ENCODE data around the gene HDDC2.
A peak's percentile ranks its signal among the peaks of the same experiment; 100 is the strongest.

HDDC2 gene

GRCh38 chr6:125245523-125246264, 56.1 kb downstream of the HDDC2 start:
- no peak overlapping the region for H2BK120ac ChIP-seq (ENCODE audit: low read depth, low read length)
- H3K27me3 ChIP-seq (ENCODE audit: control insufficient read depth in 1 of 2, insufficient read depth in 1 of 2, low read length in 2 of 2), result no peaks in the 10 kb centered on the region
- no peak overlapping the region for H3K23ac ChIP-seq (ENCODE audit: low read length in 2 of 2)
- no peak overlapping the region for H3K4me2 ChIP-seq (ENCODE audit: low read length, poor library complexity, severe bottlenecking)
- no peak overlapping the region for H2BK5ac ChIP-seq (ENCODE audit: low read depth, low read length, poor library complexity, severe bottlenecking)
- H4K8ac ChIP-seq (ENCODE audit: low read length), result no peak overlapping the region
- no peak overlapping the region for H3K4me3 ChIP-seq (ENCODE audit: insufficient read depth in 1 of 2, low read depth in 1 of 2, low read length in 2 of 2)
- H4K91ac ChIP-seq (ENCODE audit: low read length), result no peak overlapping the region
- no peak overlapping the region for H2AK5ac ChIP-seq (ENCODE audit: low read length, severe bottlenecking)
- H2BK12ac ChIP-seq (ENCODE audit: low read length in 2 of 2), result no peak overlapping the region
- H3K9me3 ChIP-seq (ENCODE audit: control insufficient read depth, low read length), result peaks cover 27% of the 10 kb centered on the region
- no peak for DNase-seq
- H2BK15ac ChIP-seq (ENCODE audit: low read depth, poor library complexity, severe bottlenecking), result no peak overlapping the region
- WGBS, result 81% methylated on average over 7 of the region's 7 CpGs
- no peak overlapping the region for H3K14ac ChIP-seq (ENCODE audit: low read length in 2 of 2)
- no peak overlapping the region for H3K4ac ChIP-seq (ENCODE audit: low read depth in 1 of 2, low read length in 2 of 2)
- no peak overlapping the region for H3K27ac ChIP-seq (ENCODE audit: low read length, poor library complexity, severe bottlenecking)
- no peak overlapping the region for H2AFZ ChIP-seq (ENCODE audit: low read depth, low read length)
- H3K79me1 ChIP-seq (replicated peaks; ENCODE audit: low read length, poor library complexity, severe bottlenecking), result peaks cover 4% of the 10 kb centered on the region
- no peak overlapping the region for H3K18ac ChIP-seq (ENCODE audit: low read depth in 1 of 2, low read length in 2 of 2)
- no peak overlapping the region for H3K9ac ChIP-seq (ENCODE audit: low read length)
- H3K36me3 ChIP-seq (ENCODE audit: control insufficient read depth in 1 of 2, insufficient read depth in 2 of 2, low read depth in 1 of 2, low read length in 2 of 2), result no peaks in the 10 kb centered on the region
- peaks cover 3% of the 10 kb centered on the region for H3K4me1 ChIP-seq (ENCODE audit: control insufficient read depth, insufficient read depth, low read depth, low read length)

GRCh38 chr6:125245109-125245508, 56.7 kb downstream of the HDDC2 start:
- no peak overlapping the region for H4K91ac ChIP-seq (ENCODE audit: low read length)
- H2AK5ac ChIP-seq (ENCODE audit: low read length, severe bottlenecking), result no peak overlapping the region
- no peak overlapping the region for H3K4ac ChIP-seq (ENCODE audit: low read depth in 1 of 2, low read length in 2 of 2)
- H2BK12ac ChIP-seq (ENCODE audit: low read length in 2 of 2), result no peak overlapping the region
- WGBS, result 91% methylated on average over 4 of the region's 4 CpGs
- H3K27ac ChIP-seq (ENCODE audit: low read length, poor library complexity, severe bottlenecking), result no peak overlapping the region
- H3K4me1 ChIP-seq (ENCODE audit: control insufficient read depth, insufficient read depth, low read depth, low read length), result peaks cover 3% of the 10 kb centered on the region
- H3K23ac ChIP-seq (ENCODE audit: low read length in 2 of 2), result no peak overlapping the region
- no peak overlapping the region for H2AFZ ChIP-seq (ENCODE audit: low read depth, low read length)
- no peak overlapping the region for H3K9ac ChIP-seq (ENCODE audit: low read length)
- no peak overlapping the region for H2BK120ac ChIP-seq (ENCODE audit: low read depth, low read length)
- no peak overlapping the region for H3K14ac ChIP-seq (ENCODE audit: low read length in 2 of 2)
- H2BK15ac ChIP-seq (ENCODE audit: low read depth, poor library complexity, severe bottlenecking), result no peak overlapping the region
- no peak overlapping the region for H3K18ac ChIP-seq (ENCODE audit: low read depth in 1 of 2, low read length in 2 of 2)
- H3K4me3 ChIP-seq (ENCODE audit: insufficient read depth in 1 of 2, low read depth in 1 of 2, low read length in 2 of 2), result no peak overlapping the region
- H3K4me2 ChIP-seq (ENCODE audit: low read length, poor library complexity, severe bottlenecking), result no peak overlapping the region
- H2BK5ac ChIP-seq (ENCODE audit: low read depth, low read length, poor library complexity, severe bottlenecking), result no peak overlapping the region
- no peaks in the 10 kb centered on the region for H3K36me3 ChIP-seq (ENCODE audit: control insufficient read depth in 1 of 2, insufficient read depth in 2 of 2, low read depth in 1 of 2, low read length in 2 of 2)
- H3K79me1 ChIP-seq (replicated peaks; ENCODE audit: low read length, poor library complexity, severe bottlenecking), result peaks cover 4% of the 10 kb centered on the region
- DNase-seq, result no peak
- no peaks in the 10 kb centered on the region for H3K27me3 ChIP-seq (ENCODE audit: control insufficient read depth in 1 of 2, insufficient read depth in 1 of 2, low read length in 2 of 2)
- peaks cover 31% of the 10 kb centered on the region for H3K9me3 ChIP-seq (ENCODE audit: control insufficient read depth, low read length)
- no peak overlapping the region for H4K8ac ChIP-seq (ENCODE audit: low read length)

- H3K9ac ChIP-seq (ENCODE audit: low read length), result no peak overlapping the region
- no peaks in the 10 kb centered on the region for H3K36me3 ChIP-seq (ENCODE audit: control insufficient read depth in 1 of 2, insufficient read depth in 2 of 2, low read depth in 1 of 2, low read length in 2 of 2)
- H2AK5ac ChIP-seq (ENCODE audit: low read length, severe bottlenecking), result no peak overlapping the region
- no peak overlapping the region for H3K23ac ChIP-seq (ENCODE audit: low read length in 2 of 2)
- no peak for DNase-seq
- H3K79me1 ChIP-seq (replicated peaks; ENCODE audit: low read length, poor library complexity, severe bottlenecking), result peaks cover 1% of the 10 kb centered on the region
- H3K4me3 ChIP-seq (ENCODE audit: insufficient read depth in 1 of 2, low read depth in 1 of 2, low read length in 2 of 2), result no peak overlapping the region
- H3K4me2 ChIP-seq (ENCODE audit: low read length, poor library complexity, severe bottlenecking), result no peak overlapping the region
- H2BK12ac ChIP-seq (ENCODE audit: low read length in 2 of 2), result no peak overlapping the region
- no peak overlapping the region for H3K18ac ChIP-seq (ENCODE audit: low read depth in 1 of 2, low read length in 2 of 2)
- peaks cover 18% of the 10 kb centered on the region for H3K9me3 ChIP-seq (ENCODE audit: control insufficient read depth, low read length)
- no peak overlapping the region for H2BK15ac ChIP-seq (ENCODE audit: low read depth, poor library complexity, severe bottlenecking)
- H3K4ac ChIP-seq (ENCODE audit: low read depth in 1 of 2, low read length in 2 of 2), result no peak overlapping the region
- H3K14ac ChIP-seq (ENCODE audit: low read length in 2 of 2), result no peak overlapping the region
- H4K91ac ChIP-seq (ENCODE audit: low read length), result no peak overlapping the region
- 100% methylated on average over 2 of the region's 4 CpGs for WGBS
- no peak overlapping the region for H2BK5ac ChIP-seq (ENCODE audit: low read depth, low read length, poor library complexity, severe bottlenecking)
- H4K8ac ChIP-seq (ENCODE audit: low read length), result no peak overlapping the region
- no peaks in the 10 kb centered on the region for H3K4me1 ChIP-seq (ENCODE audit: control insufficient read depth, insufficient read depth, low read depth, low read length)
- no peak overlapping the region for H2BK120ac ChIP-seq (ENCODE audit: low read depth, low read length)
- no peak overlapping the region for H2AFZ ChIP-seq (ENCODE audit: low read depth, low read length)
- H3K27me3 ChIP-seq (ENCODE audit: control insufficient read depth in 1 of 2, insufficient read depth in 1 of 2, low read length in 2 of 2), result no peaks in the 10 kb centered on the region
- H3K27ac ChIP-seq (ENCODE audit: low read length, poor library complexity, severe bottlenecking), result no peak overlapping the region
These were observed 64.0 kb downstream of the HDDC2 start for GRCh38 chr6:125237764-125238163.

- Histone ChIP-seq H3K23ac (ENCODE audit: low read length in 2 of 2) (no peak overlapping the region), H3K4me1 (ENCODE audit: control insufficient read depth, insufficient read depth, low read depth, low read length) (no peaks in the 10 kb centered on the region), H3K9me3 (ENCODE audit: control insufficient read depth, low read length) (peaks cover 10% of the 10 kb centered on the region), H3K9ac (ENCODE audit: low read length) (no peak overlapping the region), H3K36me3 (ENCODE audit: control insufficient read depth in 1 of 2, insufficient read depth in 2 of 2, low read depth in 1 of 2, low read length in 2 of 2) (no peaks in the 10 kb centered on the region), H2BK12ac (ENCODE audit: low read length in 2 of 2) (no peak overlapping the region), H3K79me1 (replicated peaks; ENCODE audit: low read length, poor library complexity, severe bottlenecking) (peaks cover 1% of the 10 kb centered on the region), H4K91ac (ENCODE audit: low read length) (no peak overlapping the region), H3K18ac (ENCODE audit: low read depth in 1 of 2, low read length in 2 of 2) (no peak overlapping the region), H3K27ac (ENCODE audit: low read length, poor library complexity, severe bottlenecking) (no peak overlapping the region), H3K4me3 (ENCODE audit: insufficient read depth in 1 of 2, low read depth in 1 of 2, low read length in 2 of 2) (no peak overlapping the region), H3K4me2 (ENCODE audit: low read length, poor library complexity, severe bottlenecking) (no peak overlapping the region), H3K14ac (ENCODE audit: low read length in 2 of 2) (no peak overlapping the region), H4K8ac (ENCODE audit: low read length) (no peak overlapping the region), H3K4ac (ENCODE audit: low read depth in 1 of 2, low read length in 2 of 2) (no peak overlapping the region), H2BK15ac (ENCODE audit: low read depth, poor library complexity, severe bottlenecking) (no peak overlapping the region), H2BK5ac (ENCODE audit: low read depth, low read length, poor library complexity, severe bottlenecking) (no peak overlapping the region), H2BK120ac (ENCODE audit: low read depth, low read length) (no peak overlapping the region), H2AK5ac (ENCODE audit: low read length, severe bottlenecking) (no peak overlapping the region), H3K27me3 (ENCODE audit: control insufficient read depth in 1 of 2, insufficient read depth in 1 of 2, low read length in 2 of 2) (no peaks in the 10 kb centered on the region), H2AFZ (ENCODE audit: low read depth, low read length) (no peak overlapping the region)
- peak; percentile 19 for DNase-seq
- 84% methylated on average over 5 of the region's 5 CpGs for WGBS
These were observed 65.0 kb downstream of the HDDC2 start for GRCh38 chr6:125236536-125237327.

Measured in mesenchymal stem cell (in vitro differentiated cells and primary cell).